ENCODE measurements around the gene RPS3A. TPM values are rescaled to one million over a fixed set of nuclear protein-coding genes. Genes with fewer than 3 reads are reported as not detected.

Gene RPS3A
- polyA plus RNA-seq, 3 donors, result 1,088 to 1,816 (median 1,582) TPM

GRCh38 chr4:151110236-151110635 lies 10.8 kb downstream of the RPS3A start:
- WGBS (ENCODE audit: insufficient coverage), result 97% methylated on average over 3 of the region's 3 CpGs
- no peak overlapping the region for H3K4me2 ChIP-seq (replicated peaks; ENCODE audit: extremely low read depth, low read length, poor library complexity, severe bottlenecking)
- no peak for DNase-seq
- no peak overlapping the region for H3K27ac ChIP-seq (ENCODE audit: low read depth in 1 of 2, low read length in 2 of 2)
- no peak overlapping the region for H3K4me3 ChIP-seq (replicated peaks in 1 of 3; ENCODE audit: low read depth in 2 of 3, low read length in 3 of 3)
- Mint-ChIP-seq H3K27me3 (ENCODE audit: low read depth in 3 of 3) (no peaks in the 10 kb centered on the region), H3K4me1 (no peaks in the 10 kb centered on the region), H3K36me3 (peaks cover 36 to 48% of the 10 kb centered on the region in 2 donors), H3K27ac (no peak overlapping the region), H3K4me3 (no peak overlapping the region), H3K9me3 (no peaks in the 10 kb centered on the region)
- H3K4me1 ChIP-seq (ENCODE audit: control insufficient read depth in 1 of 2, insufficient read depth in 2 of 2, low read length in 2 of 2), result no peaks in the 10 kb centered on the region
- TF ChIP-seq CTCF (IDR thresholded peaks at IDR 0.05), result no peak
- no peak overlapping the region for H3K9ac ChIP-seq (ENCODE audit: insufficient read depth, low read length, poor library complexity, severe bottlenecking)
- no peaks in the 10 kb centered on the region for H3K27me3 ChIP-seq (ENCODE audit: control insufficient read depth in 2 of 2, insufficient read depth in 2 of 2, low read length in 2 of 2)
- H3K36me3 ChIP-seq (replicated peaks in 1 of 2; ENCODE audit: control insufficient read depth in 1 of 2, insufficient read depth in 2 of 2, low read length in 2 of 2), result peaks cover 31 to 62% of the 10 kb centered on the region in 2 donors
- H2AFZ ChIP-seq (ENCODE audit: insufficient read depth, low read depth, low read length, poor library complexity, severe bottlenecking), result no peak overlapping the region
- H4K20me1 ChIP-seq (ENCODE audit: insufficient read depth, low read length), result peaks cover 31% of the 10 kb centered on the region
- no peaks in the 10 kb centered on the region for H3K9me3 ChIP-seq (replicated peaks in 1 of 2; ENCODE audit: control insufficient read depth in 1 of 2, insufficient read depth in 1 of 2, low read length in 2 of 2)
- H3K79me2 ChIP-seq (ENCODE audit: insufficient read depth, low read length), result no peaks in the 10 kb centered on the region
- intact Hi-C loops (cut with micrococcal nuclease), result no loop called here

GRCh38 chr4:151114338-151114737 lies 14.9 kb downstream of the RPS3A start:
- Histone ChIP-seq H3K27ac (ENCODE audit: low read depth in 1 of 2, low read length in 2 of 2) (no peak overlapping the region), H3K4me1 (ENCODE audit: control insufficient read depth in 1 of 2, insufficient read depth in 2 of 2, low read length in 2 of 2) (no peaks in the 10 kb centered on the region), H3K9ac (ENCODE audit: insufficient read depth, low read length, poor library complexity, severe bottlenecking) (no peak overlapping the region), H3K27me3 (ENCODE audit: control insufficient read depth in 2 of 2, insufficient read depth in 2 of 2, low read length in 2 of 2) (no peaks in the 10 kb centered on the region), H3K4me3 (replicated peaks in 1 of 3; ENCODE audit: low read depth in 2 of 3, low read length in 3 of 3) (no peak overlapping the region), H3K36me3 (replicated peaks in 1 of 2; ENCODE audit: control insufficient read depth in 1 of 2, insufficient read depth in 2 of 2, low read length in 2 of 2) (peaks cover 5 to 27% of the 10 kb centered on the region in 2 donors), H3K9me3 (replicated peaks in 1 of 2; ENCODE audit: control insufficient read depth in 1 of 2, insufficient read depth in 1 of 2, low read length in 2 of 2) (no peaks in the 10 kb centered on the region), H2AFZ (ENCODE audit: insufficient read depth, low read depth, low read length, poor library complexity, severe bottlenecking) (no peak overlapping the region), H3K4me2 (replicated peaks; ENCODE audit: extremely low read depth, low read length, poor library complexity, severe bottlenecking) (no peak overlapping the region), H3K79me2 (ENCODE audit: insufficient read depth, low read length) (no peaks in the 10 kb centered on the region), H4K20me1 (ENCODE audit: insufficient read depth, low read length) (no peaks in the 10 kb centered on the region)
- Mint-ChIP-seq H3K27ac (peak overlapping the region in 1 of 7 donors; percentile 33), H3K4me3 (no peak overlapping the region), H3K9me3 (no peaks in the 10 kb centered on the region), H3K36me3 (peaks cover 9 to 13% of the 10 kb centered on the region in 2 donors), H3K4me1 (no peaks in the 10 kb centered on the region), H3K27me3 (ENCODE audit: low read depth in 3 of 3) (no peaks in the 10 kb centered on the region)
- no peak for TF ChIP-seq CTCF (IDR thresholded peaks at IDR 0.05)
- WGBS (ENCODE audit: insufficient coverage), result 97% methylated on average over 3 of the region's 3 CpGs
- intact Hi-C loops (cut with micrococcal nuclease), result no loop called here
- no peak for DNase-seq
